HFFc6 (cell line): ENCODE measurements around the gene LEKR1. TPM values are rescaled to one million over a fixed set of nuclear protein-coding genes. Genes with fewer than 3 reads are reported as not detected.

Experiments
- DNase-seq: peaks from one replicate; pipeline ENCODE4 v3.0.0-alpha.2; 2018
- H3K27ac Mint-ChIP-seq: 2 replicates; pipeline ENCODE4 v1.8.0; 2020; ENCODE audit warnings: mild to moderate bottlenecking, mixed read lengths
- H3K27me3 Mint-ChIP-seq: 2 replicates; pipeline ENCODE4 v1.8.0; 2021; ENCODE audit warnings: mild to moderate bottlenecking, moderate library complexity, mixed read lengths; ENCODE audit not compliant: insufficient read depth
- H3K36me3 Mint-ChIP-seq: 2 replicates; pipeline ENCODE4 v1.8.0; 2021; ENCODE audit warnings: low read depth, mixed read lengths
- H3K4me1 Mint-ChIP-seq: 2 replicates; pipeline ENCODE4 v1.8.0; 2020; ENCODE audit warnings: low read depth, mixed read lengths
- H3K4me3 Mint-ChIP-seq: 2 replicates; pipeline ENCODE4 v1.8.0; 2020; ENCODE audit warnings: mild to moderate bottlenecking, moderate library complexity, mixed read lengths
- H3K9me3 Mint-ChIP-seq: 2 replicates; pipeline ENCODE4 v1.8.0; 2020; ENCODE audit warnings: mild to moderate bottlenecking, mixed read lengths
- total RNA-seq, 6 experiments: library from RNA; stranded (reverse); fragmentation: NEBNext Ultra II Directional; extraction: Animal tissue kit (Norgen Biotek cat#: 25700); gene quantifications; 2 replicates in 1 of 6; 3 replicates in 5 of 6; pipeline ENCODE4 v1.2.3, GENCODE V29; 2021
- TF ChIP-seq, protein P1 (sequence below): fragments of 200-600 bp; sonication (generic); IDR thresholded peaks from 2 replicates; pipeline ENCODE4 v1.5.0; 2021; ENCODE audit warnings: antibody characterized with exemption, mild to moderate bottlenecking

Gene LEKR1
- total RNA-seq, 6 experiments from 2014 or later = 0.40 to 1.0 (median 0.77) TPM

DNA sequence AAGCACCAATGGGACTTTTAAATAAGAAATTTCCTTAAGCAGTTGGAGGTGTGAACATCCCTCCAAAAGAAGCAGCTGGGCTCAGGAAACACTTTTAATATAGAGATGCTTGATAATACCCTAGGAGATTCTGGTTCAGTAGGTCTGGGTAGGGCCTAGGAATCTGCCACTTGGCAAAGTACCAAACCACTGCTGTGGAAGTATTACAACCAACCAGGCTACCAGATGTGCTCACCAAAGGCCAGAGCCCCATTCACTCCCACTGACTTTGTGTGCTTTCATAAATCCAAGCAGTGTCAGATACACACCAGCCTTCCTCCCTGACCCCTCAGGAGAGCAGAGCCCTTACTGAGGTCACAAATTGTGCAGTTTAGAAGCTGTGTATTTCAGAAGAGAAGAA lies 171.2 kb downstream of the LEKR1 start:
- no peaks in the 10 kb centered on the region for H3K9me3 Mint-ChIP-seq
- no peaks in the 10 kb centered on the region for H3K4me1 Mint-ChIP-seq
- TF ChIP-seq, protein P1, sequence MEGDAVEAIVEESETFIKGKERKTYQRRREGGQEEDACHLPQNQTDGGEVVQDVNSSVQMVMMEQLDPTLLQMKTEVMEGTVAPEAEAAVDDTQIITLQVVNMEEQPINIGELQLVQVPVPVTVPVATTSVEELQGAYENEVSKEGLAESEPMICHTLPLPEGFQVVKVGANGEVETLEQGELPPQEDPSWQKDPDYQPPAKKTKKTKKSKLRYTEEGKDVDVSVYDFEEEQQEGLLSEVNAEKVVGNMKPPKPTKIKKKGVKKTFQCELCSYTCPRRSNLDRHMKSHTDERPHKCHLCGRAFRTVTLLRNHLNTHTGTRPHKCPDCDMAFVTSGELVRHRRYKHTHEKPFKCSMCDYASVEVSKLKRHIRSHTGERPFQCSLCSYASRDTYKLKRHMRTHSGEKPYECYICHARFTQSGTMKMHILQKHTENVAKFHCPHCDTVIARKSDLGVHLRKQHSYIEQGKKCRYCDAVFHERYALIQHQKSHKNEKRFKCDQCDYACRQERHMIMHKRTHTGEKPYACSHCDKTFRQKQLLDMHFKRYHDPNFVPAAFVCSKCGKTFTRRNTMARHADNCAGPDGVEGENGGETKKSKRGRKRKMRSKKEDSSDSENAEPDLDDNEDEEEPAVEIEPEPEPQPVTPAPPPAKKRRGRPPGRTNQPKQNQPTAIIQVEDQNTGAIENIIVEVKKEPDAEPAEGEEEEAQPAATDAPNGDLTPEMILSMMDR = no peak
- H3K27me3 Mint-ChIP-seq = no peaks in the 10 kb centered on the region; the same call in 1 of the 2 replicates
- no peaks in the 10 kb centered on the region for H3K36me3 Mint-ChIP-seq
- DNase-seq = no peak
- no peak overlapping the region for H3K27ac Mint-ChIP-seq
- no peak overlapping the region for H3K4me3 Mint-ChIP-seq

DNA sequence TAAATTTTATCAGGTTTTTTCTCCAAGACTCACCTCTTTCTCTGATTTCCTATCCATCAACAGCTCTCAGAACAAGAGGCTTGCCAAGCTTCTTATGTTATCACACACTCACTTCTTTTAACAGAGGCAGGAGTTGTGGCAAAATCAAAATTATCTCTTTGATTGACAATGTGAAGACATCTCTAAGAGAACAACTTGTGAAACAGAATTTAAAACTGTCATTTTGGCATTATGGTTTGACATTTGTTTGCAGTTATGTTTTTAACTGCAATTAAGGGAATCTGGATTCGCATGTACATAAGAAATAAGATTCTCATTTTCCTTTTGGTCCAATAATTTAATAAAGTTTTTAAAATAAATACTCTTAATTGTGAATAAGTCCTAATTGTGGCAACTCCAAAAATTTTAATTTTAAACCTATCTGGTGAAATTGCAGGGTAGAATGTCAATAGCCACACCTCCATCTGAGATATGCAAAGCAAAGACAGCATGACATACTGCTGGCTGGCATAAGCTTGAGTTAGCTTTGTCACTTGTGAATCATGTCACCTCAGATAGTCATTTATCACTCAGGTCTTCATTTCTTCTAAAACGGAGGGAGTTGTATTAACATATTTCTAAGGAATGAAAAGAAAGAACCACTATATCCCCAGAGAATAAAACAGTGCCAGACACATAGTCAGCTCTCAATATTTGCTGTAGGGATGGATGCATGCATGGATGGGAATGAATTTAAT lies 175.2 kb downstream of the LEKR1 start:
- H3K9me3 Mint-ChIP-seq = no peaks in the 10 kb centered on the region
- no peaks in the 10 kb centered on the region; the same call in none of the 2 replicates for H3K27me3 Mint-ChIP-seq
- H3K4me1 Mint-ChIP-seq = no peaks in the 10 kb centered on the region

DNA sequence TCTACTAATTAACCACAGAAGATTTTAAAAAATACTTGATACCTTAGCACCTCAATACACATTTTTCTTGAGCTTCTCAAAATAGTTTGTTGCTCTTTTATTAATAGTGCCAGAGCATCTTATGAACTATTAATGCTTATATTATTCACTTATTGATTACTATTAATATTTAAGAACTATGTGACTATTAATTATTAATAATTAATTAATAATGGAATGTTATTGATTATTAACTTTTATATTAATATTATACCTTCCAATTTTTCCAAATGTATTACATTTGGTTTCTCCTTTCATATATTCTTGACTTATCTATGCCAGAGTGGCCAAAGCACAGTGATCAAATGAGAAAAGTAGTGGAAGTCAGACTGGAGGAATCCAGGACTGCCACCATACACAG lies 195.5 kb downstream of the LEKR1 start:
- H3K36me3 Mint-ChIP-seq = no peaks in the 10 kb centered on the region
- no peak overlapping the region for H3K4me3 Mint-ChIP-seq
- no peaks in the 10 kb centered on the region for H3K9me3 Mint-ChIP-seq
- no peaks in the 10 kb centered on the region for H3K4me1 Mint-ChIP-seq
- TF ChIP-seq, protein P1 = no peak
- no peak overlapping the region for H3K27ac Mint-ChIP-seq
- no peak for DNase-seq
- no peaks in the 10 kb centered on the region; the same call in 1 of the 2 replicates for H3K27me3 Mint-ChIP-seq

More for the DNA sequence above, 175.2 kb downstream of the LEKR1 start:
- Mint-ChIP-seq H3K36me3 (no peaks in the 10 kb centered on the region), H3K4me3 (no peak overlapping the region), H3K27ac (no peak overlapping the region)
- TF ChIP-seq, protein P1 = no peak
- DNase-seq = no peak

DNA sequence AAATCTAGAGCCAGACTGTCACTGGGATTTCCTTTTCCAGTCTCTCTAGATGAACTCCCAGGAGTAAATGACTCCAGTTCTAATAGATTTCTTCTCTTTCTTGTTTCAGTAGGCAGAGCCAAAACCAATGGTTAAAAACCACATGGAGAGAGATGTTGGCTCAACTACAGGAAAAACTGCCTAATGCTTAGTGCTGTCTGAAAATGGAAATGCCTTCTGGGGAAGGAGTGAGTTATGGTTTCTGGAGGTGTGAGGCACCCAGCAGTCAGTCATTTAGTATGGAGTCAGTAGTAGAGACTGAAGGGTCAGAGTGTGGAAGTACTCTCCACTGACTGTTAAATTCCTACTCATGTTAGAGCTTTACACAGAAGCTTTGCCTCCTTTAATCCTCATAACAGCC lies 197.1 kb downstream of the LEKR1 start:
- no peak overlapping the region for H3K27ac Mint-ChIP-seq
- H3K4me3 Mint-ChIP-seq = no peak overlapping the region
- H3K9me3 Mint-ChIP-seq = no peaks in the 10 kb centered on the region
- H3K27me3 Mint-ChIP-seq = no peaks in the 10 kb centered on the region; the same call in 1 of the 2 replicates
- DNase-seq = no peak
- H3K36me3 Mint-ChIP-seq = no peaks in the 10 kb centered on the region
- peaks cover 4% of the 10 kb centered on the region; the same call in 1 of the 2 replicates for H3K4me1 Mint-ChIP-seq
- TF ChIP-seq, protein P1 = no peak

DNA sequence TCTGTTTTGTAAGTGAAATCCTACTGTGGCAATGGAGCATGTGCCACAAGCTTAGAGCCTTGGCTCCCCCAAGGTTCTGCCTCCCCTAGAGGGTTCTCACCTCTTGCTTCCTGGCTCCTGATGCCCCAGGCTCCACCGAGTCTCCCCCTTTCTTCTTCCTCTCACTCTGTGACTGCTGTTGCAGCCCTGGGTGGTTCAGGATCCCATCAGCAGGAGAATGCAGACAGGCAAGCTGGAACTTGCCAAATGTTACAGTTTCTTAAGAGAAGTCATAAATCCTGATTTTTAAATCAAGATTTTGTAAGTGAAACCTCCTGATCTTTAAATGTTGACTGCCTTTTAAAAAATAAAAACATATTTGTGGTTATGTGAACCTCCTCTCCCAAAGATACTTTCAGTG lies 199.9 kb downstream of the LEKR1 start:
- Mint-ChIP-seq H3K4me3 (no peak overlapping the region), H3K27ac (no peak overlapping the region), H3K36me3 (no peaks in the 10 kb centered on the region), H3K9me3 (no peaks in the 10 kb centered on the region), H3K27me3 (peaks cover 5% of the 10 kb centered on the region), H3K4me1 (peaks cover 6% of the 10 kb centered on the region; the same call in 1 of the 2 replicates)
- TF ChIP-seq, protein P1 = no peak
- no peak for DNase-seq
